GM23248 (cell line): ENCODE data around the gene CAMK4.

Source experiments
- EZH2 ChIP-seq: fragments of 200-600 bp; sonication (generic); IDR thresholded peaks from 2 replicates; pipeline ENCODE4 v1.6.1; 2018; ENCODE audit warnings: antibody characterized with exemption, mild to moderate bottlenecking; ENCODE audit not compliant: insufficient read depth, poor library complexity, severe bottlenecking
- EZH2phosphoT487 ChIP-seq: fragments of 200-600 bp; sonication (generic); IDR thresholded peaks from 2 replicates; pipeline ENCODE4 v1.6.1; 2018; ENCODE audit warnings: antibody characterized with exemption, moderate library complexity, mild to moderate bottlenecking, low read depth; ENCODE audit not compliant: insufficient read depth

- TF ChIP-seq EZH2 (no peak), EZH2phosphoT487 (no peak)
These were observed 198.8 kb downstream of the CAMK4 start for GRCh38 chr5:111422747-111423720.
